HS-27A (cell line): ENCODE results near the gene FOXD1.
"Not testable (repeated sequence)": the region's sequence is repeated elsewhere in the genome, so short reads cannot be mapped to it uniquely, and the experiment has no call there.

Experiments used
- DNase-seq: peaks from one replicate; pipeline ENCODE4 v3.0.0-alpha.2; 2012; ENCODE audit warnings: low read depth, missing footprints

The FOXD1 gene

DNA sequence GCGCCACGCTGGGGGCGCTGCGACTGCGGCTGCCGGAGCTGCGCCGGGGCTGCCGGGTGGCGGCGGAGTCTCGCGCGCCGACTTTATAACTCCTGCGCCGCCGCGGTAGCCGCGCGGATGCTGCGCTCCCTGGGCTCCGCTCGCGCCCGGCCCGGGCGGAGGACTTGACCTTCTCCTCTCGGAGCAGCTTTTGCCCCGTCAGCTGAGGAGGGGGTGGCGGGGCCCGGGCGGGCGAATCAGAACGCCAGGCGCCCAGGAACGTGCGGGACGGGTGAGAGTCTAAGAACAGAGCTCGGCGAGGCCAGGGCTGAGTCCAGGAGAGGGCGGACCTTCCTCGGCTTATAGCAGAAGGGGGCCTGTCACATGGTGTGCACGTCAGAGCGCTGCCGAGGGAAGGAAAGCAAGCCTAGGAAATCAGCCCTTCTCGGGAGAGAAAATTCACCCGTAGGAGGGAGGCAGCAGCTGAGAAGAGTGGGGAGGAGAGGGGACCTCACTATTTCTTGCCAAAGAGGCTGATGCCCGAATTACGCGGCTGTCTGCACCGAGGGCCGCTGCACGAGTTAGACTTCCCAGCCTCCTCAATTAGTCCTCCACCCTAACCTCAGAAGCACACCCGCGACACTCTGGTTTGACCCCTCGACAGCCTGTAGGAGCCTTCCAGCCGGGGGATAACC lies at the start of gene FOXD1:
Gene FOXD1, minus strand, starts transcription at position 315 of the 674 bp plus-strand sequence. CDS start 415 bp downstream, outside the sequence.
- DNase-seq = peak; percentile 74

DNA sequence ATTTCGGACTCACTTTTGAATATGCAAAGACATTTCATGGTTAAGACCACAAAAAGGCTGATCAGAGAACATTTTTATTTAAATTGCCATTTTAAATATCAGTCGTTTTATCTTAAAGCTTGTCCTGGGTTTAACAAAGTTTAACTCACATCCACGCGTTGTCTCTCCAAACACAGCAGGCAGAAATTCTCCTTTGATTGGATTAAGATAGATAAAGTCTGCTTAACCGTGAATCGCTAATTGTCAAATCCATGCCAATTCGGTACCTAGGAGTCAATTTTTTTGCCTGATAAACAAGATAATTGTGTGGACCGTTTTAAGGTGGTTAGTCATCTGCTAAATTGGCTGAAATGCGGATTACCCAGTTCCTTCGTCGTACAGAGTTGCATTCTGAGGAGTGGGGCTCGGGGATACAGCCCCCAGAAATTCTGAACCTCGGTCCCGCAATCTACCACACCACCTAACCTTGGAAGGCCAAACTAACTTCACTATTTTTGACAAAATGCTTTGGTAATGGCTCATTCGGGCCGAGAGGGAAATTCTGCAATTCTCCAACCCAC lies 49.0 kb upstream of the FOXD1 start:
- DNase-seq = no peak

DNA sequence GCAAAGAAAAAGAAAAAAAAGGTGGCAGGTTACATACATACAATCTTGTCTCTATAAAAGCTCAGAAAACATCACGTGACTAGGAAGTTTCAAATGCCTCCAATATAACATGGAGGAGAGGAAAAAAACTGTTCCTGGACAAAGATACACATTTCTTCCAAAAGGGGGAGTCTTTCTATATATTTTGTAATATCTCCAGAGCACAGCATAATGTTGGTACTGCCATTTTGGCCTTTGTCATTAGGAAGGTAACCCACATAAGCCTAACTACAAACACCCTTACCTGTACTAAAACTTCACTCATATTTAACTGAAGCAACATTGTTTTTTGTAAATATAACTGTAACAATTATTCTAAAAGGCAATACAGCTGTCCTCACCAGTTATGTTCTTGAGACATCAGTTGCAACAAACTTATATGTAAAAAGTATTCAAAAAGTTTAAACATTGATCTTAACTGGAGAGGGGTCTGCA lies 48.4 kb upstream of the FOXD1 start:
- DNase-seq = peak; percentile 48

DNA sequence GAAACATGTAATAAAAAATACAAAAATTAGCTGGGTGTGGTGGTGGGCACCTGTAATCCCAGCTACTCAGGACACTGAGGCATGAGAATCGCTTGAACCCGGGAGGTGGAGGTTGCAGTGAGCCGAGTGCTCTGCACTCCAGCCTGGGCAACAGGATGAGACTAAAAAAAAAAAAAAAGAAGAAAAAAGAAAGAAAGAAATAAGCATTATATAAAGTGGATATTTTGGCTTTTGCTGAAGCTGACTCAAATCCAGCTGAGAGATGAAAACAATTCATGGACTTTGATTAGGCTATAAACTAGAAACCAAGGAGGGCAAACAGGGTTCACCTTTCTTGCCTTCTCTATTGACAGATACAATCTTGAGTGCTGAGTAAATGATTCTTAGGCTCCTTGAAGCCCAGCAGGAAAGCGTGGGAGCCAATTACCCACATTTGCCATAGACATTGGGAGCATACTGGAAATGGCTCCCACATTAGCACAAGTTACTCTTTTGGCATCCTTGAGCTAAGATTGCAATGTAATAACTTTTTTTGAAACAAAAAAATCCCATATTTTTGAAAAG lies 47.3 kb upstream of the FOXD1 start:
- no peak for DNase-seq

DNA sequence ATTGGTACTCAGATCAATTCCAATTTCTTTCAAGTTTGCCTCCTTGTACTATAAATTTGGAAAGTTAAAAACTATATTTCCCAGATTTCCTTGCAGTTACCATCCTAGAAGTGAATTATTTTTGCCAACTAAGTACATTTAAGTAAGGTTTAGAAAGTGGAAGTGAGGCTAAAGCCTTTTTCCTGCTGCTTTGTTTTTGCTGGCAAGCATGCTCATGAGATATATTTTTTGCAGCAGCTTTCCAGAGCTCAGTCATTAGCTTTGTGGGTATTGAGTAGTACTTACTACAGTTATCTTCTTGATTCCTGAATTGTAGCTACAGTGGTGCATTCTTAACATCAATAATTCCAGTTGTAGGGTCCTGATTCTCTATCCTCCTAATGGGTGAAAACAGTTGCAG lies 46.1 kb upstream of the FOXD1 start:
- no peak for DNase-seq

DNA sequence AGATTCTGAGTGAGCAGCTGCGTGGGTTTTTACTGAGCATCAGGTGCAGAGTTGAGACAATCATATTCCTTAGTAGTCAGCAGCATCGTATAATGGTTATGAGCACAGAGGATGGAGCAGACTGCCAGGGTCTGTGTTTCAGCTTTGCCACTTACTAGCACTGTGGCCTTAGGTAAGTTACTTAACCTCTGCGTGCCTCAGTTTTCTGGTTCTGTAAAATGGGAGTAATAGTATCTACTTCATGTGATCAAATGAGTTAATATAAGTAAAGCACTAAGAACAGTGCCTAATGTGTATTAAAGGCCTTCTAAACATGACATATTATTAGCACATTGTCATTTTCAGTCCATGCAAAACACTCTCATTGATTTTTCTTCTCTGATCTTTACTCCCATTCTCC lies 44.8 kb upstream of the FOXD1 start:
- DNase-seq = no peak

DNA sequence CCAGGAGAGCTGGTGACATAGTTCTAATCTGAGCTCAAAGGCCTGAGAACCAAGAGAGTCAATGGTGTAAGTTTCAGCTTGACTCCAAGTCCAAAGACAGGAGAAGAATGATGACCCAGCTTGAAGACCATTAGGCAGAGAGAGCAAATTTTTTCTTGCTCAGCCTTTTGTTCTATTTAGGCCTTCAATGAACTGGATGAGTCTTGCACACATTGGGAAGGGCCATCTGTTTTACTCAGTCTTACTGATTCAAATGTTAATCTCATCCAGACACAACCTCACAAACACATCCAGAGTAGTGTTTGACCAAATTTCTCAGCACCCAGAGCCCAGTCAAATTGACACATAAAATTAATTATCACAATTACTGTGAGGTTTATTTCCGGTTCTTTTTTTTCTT lies 42.6 kb upstream of the FOXD1 start:
- DNase-seq = no peak

DNA sequence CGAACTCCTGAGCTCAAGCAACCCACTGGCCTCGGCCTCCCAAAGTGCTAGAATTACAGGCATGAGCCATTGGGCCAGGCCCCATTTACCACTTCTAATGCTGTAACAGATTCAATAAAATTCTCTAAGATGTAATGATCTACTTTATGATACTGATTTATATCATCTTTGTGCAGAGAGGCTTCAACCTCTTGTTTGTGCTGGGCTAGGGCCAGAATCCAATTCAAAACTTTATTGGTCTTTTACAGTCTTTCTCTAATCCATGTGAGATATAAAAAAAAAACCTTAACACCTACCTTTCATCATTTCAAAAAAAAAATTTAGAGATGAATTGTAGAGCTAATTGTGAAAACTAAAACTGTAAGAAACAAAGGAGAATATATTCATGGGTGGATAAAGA lies 41.5 kb upstream of the FOXD1 start:
- DNase-seq = no peak

DNA sequence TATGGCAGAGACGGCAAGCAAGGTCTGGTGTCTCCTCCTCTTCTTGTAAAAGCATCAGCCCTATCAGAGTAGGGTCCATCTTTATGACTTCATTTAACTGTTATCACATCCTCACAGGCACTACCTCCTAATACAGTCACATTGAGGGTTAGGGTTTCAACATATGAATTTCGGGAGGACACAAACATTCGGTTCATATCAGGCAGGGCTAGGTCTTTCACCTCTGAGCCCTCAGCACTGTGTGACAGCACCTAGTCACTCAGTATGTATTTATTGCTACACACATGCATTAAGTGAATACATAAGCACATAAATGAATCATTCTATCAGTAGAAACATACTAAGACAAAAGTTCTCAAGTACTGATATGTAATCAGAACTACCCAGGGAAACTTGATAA lies 40.2 kb upstream of the FOXD1 start:
- no peak for DNase-seq

DNA sequence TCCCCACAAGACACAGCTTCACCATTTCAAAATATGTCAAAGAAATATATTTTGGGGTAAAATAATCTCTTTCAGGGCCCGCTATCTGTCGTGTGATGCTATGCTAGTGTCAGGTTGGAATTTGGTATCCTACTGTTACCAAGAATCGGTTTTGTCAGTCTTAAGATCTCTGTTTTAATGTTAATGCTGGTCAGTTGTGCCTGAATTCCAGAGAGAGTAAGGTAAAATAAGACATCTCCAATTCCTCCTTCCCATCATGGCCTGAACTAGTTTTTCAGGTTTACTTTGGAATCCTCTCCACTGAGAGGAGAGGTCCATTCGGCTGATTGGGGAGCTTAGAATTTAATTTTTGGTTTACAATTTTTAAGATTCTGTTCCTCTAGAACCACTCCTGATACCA lies 39.2 kb upstream of the FOXD1 start:
- no peak for DNase-seq

DNA sequence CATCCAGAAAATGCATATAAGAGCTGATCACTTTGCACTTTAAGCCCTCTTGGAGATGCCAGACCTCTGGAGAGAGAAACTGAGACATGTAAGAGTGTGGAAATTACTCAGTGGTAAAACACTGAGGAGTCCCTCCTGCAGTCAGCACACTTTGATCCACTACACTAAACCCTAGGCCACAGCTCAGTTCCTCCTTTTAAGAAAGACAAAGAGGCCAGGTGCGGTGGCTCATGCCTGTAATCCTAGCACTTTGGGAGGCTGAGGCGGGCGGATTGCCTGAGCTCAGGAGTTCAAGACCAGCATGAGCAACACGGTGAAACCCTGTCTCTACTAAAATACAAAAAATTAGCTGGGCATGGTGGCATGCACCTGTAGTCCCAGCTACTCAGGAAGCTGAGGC lies 38.7 kb upstream of the FOXD1 start:
- DNase-seq = not testable (repeated sequence)

DNA sequence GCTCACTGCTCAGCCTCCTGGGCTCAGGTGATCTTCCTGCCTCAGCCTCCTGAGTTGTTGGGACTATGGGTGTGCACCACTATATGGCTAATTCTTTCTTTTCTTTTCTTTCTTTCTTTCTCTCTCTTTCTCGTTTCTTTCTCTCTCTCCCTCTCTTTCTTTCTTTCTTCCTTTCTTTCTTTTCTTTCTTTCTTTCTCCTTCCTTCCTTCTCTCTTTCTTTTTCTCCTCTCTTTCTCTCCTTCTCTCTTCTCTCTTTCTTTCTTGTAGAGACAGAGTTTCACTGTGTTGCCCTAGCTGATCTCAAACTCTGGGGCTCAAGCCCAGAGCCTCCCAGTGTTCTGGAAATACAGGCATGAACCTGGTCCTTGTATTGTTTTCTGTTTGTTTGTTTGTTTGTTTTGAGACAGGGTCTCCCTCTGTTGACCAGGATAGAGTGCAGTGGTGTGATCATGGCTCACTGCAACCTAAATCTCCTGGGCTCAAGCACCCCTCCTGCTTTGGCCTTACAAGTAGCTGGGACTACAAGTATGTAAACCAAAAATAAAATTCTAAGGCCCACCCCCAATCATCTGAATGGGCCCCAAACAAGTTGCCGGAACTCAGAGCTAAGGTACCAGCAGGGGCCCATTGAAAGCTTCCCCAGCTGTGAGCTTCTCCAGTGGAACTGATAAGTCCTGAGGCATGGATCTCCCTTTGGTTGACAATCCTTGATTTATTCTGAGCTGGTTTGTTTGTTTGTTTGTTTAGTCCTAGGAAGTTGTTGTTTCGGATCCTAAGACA lies 37.7 kb upstream of the FOXD1 start:
- no peak for DNase-seq

DNA sequence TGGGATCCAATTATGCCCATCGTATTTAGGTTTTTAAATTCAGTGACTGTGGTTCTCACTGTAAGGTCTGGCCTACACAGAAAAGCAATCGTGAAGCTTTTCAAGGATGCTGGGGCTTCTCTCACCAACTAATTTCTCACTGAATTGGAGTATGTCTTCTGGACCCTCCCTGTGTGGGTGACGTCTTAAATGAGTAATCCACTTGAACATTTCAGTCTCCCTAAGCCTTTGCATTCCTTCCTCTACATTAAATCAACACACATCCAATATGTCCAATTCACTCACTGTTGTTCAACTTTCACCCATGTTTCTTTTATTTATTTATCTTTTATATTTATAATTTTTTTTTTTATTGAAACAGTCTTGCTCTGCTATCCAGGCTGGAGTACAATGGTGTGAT lies 37.1 kb upstream of the FOXD1 start:
- no peak for DNase-seq

DNA sequence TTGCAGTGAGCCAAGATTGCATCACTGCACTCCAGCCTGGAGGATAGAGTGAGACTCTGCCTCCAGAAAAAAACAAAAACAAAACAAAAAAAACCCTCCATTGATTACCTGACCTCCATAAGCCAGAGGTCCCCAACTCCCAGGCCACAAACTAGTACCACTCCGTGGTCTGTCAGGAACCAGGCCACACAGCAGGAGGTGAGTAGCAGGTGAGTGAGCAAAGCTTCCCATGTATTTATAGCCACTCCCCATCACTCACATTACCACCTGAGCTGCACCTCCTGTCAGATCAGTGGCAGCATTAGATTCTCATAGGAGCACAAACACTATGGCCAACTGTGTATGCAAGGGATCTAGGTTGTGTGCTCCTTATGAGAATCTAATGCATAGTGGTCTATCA lies 35.9 kb upstream of the FOXD1 start:
- no peak for DNase-seq

DNA sequence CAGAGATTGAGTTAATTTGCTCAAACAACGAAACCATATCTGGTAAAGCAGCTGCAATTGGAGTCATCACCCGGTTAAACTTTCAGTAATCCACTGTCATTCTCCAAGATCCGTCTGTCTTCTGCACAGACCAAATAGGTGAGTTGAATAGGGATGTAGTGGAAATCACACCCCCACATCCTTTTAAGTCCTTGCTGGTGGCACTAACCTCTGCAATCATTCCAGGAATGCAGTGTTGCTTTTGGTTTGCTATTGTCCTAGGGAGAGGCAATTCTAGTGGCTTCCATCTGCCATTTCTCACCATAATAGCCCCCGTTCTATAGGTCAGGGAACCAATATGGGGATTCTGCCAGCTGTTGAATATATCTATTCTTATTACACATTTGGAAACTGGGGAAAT lies 35.1 kb upstream of the FOXD1 start:
- no peak for DNase-seq

DNA sequence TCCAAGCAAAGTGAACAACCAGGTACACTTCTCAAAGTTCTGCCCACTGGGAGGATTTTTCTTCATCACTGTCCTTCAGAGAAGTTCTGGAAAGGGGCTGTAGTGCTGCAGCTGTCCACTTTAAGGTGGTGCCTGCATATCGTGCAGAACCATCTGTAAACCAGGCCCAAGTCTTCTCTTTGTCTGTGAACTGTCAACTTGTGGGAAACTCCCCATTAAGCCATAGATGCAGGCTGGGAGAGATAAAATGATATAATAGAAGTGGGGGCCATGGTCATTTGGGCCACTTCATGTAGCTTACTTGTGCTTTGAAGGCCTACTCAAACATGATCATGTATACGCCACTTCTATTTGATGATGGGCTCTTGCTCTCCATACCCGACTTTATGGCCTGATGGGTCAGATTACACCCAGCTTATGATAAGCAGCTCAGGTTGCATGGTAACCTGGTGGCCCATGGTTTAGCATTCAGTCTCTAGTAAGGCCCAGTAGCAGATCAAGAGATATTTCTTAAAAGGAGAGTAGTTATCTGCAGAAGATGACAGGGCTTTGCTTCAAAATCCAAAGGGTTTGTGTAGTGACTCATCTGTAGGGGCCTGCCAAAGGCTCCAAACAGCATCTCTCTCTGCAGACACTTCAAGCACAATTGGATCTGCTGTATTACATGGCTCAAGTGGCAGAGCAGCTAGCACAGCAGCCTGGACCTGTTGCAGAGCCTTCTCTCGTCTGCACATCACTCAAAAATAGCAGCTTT lies 34.0 kb upstream of the FOXD1 start:
- DNase-seq = no peak

DNA sequence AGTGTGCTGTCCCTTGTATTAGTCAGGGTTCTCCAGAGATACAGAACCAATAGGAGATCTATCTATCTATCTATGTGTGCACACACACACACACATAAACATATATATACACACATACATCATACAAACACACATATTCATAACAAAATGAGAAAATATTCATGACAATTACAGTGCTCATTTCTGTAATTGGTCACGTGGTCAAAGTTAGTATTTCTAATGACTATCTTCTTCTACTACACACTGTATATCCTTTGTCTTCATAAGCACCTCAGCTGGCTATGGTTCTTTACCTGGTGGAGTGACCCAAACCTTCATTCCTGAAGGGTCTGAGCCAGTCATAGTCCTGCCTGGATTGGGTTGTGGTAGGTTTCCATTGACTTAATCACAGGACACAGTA lies 31.9 kb upstream of the FOXD1 start:
- DNase-seq = no peak

DNA sequence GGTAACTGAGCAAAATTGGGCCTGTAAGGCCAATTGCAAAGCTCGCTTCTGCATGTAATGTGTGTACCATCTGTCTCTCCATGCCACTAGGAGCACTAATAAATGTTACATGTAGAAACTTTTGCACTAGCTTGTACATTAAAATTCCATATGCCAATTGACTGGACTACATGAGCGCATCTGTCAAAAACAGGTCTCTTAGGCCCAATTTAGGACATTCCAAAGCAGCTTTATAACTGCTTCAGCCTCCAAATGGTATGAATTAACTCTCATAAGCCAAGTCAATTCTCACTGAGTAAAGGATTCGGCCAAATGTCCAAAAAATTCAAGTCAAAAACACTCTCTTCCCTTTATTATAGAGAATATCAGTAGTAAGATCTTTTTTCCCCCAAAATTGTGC lies 23.5 kb upstream of the FOXD1 start:
- no peak for DNase-seq

DNA sequence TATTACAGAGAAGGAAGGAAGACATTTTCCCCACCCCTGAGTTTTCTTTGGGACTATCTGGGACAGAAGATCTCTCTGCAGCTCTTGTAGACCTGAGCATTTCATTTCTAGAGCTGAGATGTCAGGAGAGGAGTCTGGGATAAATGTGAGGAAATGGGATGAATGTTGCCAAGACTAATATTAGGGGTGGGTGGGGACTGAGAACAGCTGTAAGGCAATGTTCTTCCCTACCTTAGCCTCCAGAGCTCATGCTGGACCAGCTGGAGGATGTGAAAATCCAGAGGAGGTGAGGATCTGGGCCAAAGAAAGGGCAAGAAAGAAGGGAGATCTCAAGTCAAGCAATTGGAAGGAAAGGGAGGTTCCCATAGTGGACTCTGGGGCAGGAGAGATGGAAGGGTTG lies 23.1 kb upstream of the FOXD1 start:
- DNase-seq = no peak

DNA sequence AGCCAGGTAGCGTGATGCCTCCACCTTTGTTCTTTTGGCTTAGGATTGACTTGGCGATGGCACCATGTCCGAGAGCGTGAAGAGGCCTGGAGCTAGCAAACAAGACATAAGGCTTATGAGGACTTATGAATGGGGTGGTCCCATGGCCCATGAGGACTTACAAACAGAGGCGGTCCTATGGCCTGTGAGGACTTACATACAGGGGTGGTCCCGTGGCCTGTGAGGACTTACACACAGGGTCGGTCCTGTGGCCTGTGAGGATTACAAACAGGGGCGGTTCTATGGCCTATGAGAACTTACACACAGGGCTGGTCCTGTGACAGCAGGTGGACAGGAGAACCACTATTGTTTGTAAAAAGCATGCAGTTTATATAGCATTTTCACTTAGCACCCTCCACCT lies 21.3 kb upstream of the FOXD1 start:
- DNase-seq = no peak

DNA sequence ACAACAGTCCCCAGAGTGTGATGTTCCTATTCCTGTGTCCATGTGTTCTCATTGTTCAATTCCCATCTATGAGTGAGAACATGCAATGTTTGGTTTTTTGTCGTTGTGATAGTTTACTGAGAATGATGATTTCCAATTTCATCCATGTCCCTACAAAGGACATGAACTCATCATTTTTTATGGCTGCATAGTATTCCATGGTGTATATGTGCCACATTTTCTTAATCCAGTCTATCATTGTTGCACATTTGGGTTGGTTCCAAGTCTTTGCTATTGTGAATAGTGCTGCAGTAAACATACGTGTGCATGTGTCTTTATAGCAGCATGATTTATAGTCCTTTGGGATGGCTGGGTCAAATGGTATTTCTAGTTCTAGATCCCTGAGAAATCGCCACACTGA lies 20.1 kb upstream of the FOXD1 start:
- not testable (repeated sequence) for DNase-seq

DNA sequence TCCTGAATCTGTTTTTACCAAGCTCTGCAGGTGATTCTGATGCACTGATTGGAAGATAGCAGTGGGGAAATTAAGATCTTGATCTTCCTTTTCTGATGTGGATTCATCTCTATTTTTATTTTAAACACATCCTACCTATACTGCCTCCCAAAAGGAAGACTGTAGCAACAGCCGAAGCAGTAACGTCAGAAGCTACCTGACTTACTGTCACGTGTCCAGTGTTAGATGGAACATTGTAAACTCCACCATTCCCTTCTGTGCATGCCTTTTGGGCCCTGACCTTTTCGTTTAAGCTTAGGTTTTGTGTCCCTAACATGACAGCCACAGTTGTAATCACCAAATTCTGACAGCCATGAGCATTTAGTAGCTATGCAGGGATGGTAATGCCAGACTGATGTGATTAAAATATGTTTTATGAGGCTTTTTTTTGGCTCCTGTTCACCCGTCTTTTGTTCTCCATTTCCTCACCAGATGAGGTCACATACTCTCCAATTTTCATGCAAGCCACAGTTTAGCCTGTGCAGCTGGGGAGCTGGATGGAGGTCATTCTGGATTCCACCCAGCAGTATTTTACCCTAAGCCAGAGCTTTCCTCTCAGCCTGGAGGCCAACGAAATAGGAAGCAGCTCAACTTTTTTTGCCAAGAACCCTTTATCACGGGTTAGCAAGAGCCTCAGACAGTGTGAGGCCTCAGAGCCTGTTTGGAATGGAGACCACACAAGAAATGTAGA lies 15.6 kb upstream of the FOXD1 start:
- DNase-seq = no peak
